ENCODE data around the gene DHX32.

- TF ChIP-seq, protein P1, sequence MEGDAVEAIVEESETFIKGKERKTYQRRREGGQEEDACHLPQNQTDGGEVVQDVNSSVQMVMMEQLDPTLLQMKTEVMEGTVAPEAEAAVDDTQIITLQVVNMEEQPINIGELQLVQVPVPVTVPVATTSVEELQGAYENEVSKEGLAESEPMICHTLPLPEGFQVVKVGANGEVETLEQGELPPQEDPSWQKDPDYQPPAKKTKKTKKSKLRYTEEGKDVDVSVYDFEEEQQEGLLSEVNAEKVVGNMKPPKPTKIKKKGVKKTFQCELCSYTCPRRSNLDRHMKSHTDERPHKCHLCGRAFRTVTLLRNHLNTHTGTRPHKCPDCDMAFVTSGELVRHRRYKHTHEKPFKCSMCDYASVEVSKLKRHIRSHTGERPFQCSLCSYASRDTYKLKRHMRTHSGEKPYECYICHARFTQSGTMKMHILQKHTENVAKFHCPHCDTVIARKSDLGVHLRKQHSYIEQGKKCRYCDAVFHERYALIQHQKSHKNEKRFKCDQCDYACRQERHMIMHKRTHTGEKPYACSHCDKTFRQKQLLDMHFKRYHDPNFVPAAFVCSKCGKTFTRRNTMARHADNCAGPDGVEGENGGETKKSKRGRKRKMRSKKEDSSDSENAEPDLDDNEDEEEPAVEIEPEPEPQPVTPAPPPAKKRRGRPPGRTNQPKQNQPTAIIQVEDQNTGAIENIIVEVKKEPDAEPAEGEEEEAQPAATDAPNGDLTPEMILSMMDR (IDR thresholded peaks at IDR 0.05; ENCODE audit: insufficient read depth, low read length, poor library complexity, severe bottlenecking), result no peak
- TF ChIP-seq EZH2phosphoT487 (conservative IDR thresholded peaks at IDR 0.05; ENCODE audit: low read length), result no peak
Observed at GRCh38 chr10:125795637-125796190, 85.4 kb downstream of the DHX32 start.
